IMR-90 (cell line): ENCODE measurements around the gene CHCHD4. TPM values are rescaled to one million over a fixed set of nuclear protein-coding genes. Genes with fewer than 3 reads are reported as not detected.

Experiments
- ATAC-seq: fragments of 200-7000 bp; cut with Tn5 transposase; 2 replicates; pipeline ENCODE4 v1.9.1; 2020; ENCODE audit warnings: low read depth, mild to moderate bottlenecking, moderate library complexity
- BruUV-seq: library from RNA; stranded (reverse); fragments of 400-500 nt; replicated peaks from 2 replicates; lab custom pipeline; 2021; lab: Mats Ljungman, UMichigan
- CTCF ChIA-PET: fragments of 300-600 bp; formaldehyde crosslinking; extraction: SDS; loops from one replicate; lab custom pipeline; 2021; ENCODE audit warnings: antibody characterized with exemption; lab: Yijun Ruan, JAX
- POLR2A ChIA-PET: fragments of 300-600 bp; sonication (Branson Sonifier 250); formaldehyde crosslinking; loops from one replicate; lab custom pipeline; 2022; ENCODE audit warnings: antibody characterized with exemption; ENCODE audit not compliant: unreplicated experiment; lab: Charles Lee
- DNase-seq: peaks from one replicate; pipeline ENCODE4 v3.0.0; 2013
- H2AFZ ChIP-seq: replicated peaks from 2 replicates; pipeline ENCODE3; 2013; ENCODE audit warnings: low read length, mild to moderate bottlenecking; ENCODE audit not compliant: poor library complexity
- H2AK5ac ChIP-seq: 2 replicates; pipeline ENCODE4 v1.6.1; 2013; ENCODE audit warnings: low read depth, low read length, inconsistent platforms
- H2AK9ac ChIP-seq: replicated peaks from 2 replicates; pipeline ENCODE3; 2013; ENCODE audit warnings: mild to moderate bottlenecking, low read depth, low read length, moderate library complexity; ENCODE audit not compliant: poor library complexity
- H2BK120ac ChIP-seq: 2 replicates; pipeline ENCODE4 v1.6.1; 2013; ENCODE audit warnings: low read depth, low read length, inconsistent platforms
- H2BK15ac ChIP-seq: 3 replicates; pipeline ENCODE4 v1.6.1; 2013; ENCODE audit warnings: low read depth, low read length, inconsistent platforms
- H2BK20ac ChIP-seq: 2 replicates; pipeline ENCODE4 v1.6.1; 2013; ENCODE audit warnings: low read depth, mild to moderate bottlenecking, inconsistent platforms, low read length, moderate library complexity
- H2BK5ac ChIP-seq: 2 replicates; pipeline ENCODE4 v1.6.1; 2013; ENCODE audit warnings: mild to moderate bottlenecking, low read depth, low read length, inconsistent platforms; ENCODE audit not compliant: poor library complexity, severe bottlenecking
- H3K14ac ChIP-seq: replicated peaks from 2 replicates; pipeline ENCODE4 v1.6.1; 2013; ENCODE audit warnings: low read depth, low read length, inconsistent platforms
- H3K18ac ChIP-seq: 2 replicates; pipeline ENCODE4 v1.6.1; 2013; ENCODE audit warnings: low read depth, low read length, control low read depth
- H3K23ac ChIP-seq: 2 replicates; pipeline ENCODE4 v1.6.1; 2013; ENCODE audit warnings: low read depth, low read length, inconsistent platforms
- H3K27ac ChIP-seq: 2 replicates; pipeline ENCODE4 v1.5.1; 2013; ENCODE audit warnings: mild to moderate bottlenecking, control low read depth, low read length; ENCODE audit not compliant: insufficient read depth
- H3K27me3 ChIP-seq: 2 replicates; pipeline ENCODE4 v1.6.1; 2013; ENCODE audit warnings: low read length; ENCODE audit not compliant: control insufficient read depth, insufficient read depth
- H3K36me3 ChIP-seq: 2 replicates; pipeline ENCODE4 v1.6.1; 2013; ENCODE audit warnings: low read length, mixed read lengths; ENCODE audit not compliant: control insufficient read depth, insufficient read depth
- H3K4ac ChIP-seq: 2 replicates; pipeline ENCODE4 v1.6.1; 2013; ENCODE audit warnings: low read depth, low read length, inconsistent platforms
- H3K4me1 ChIP-seq: 2 replicates; pipeline ENCODE4 v1.6.1; 2013; ENCODE audit warnings: low read length, mixed read lengths; ENCODE audit not compliant: control insufficient read depth, insufficient read depth
- H3K4me2 ChIP-seq: 2 replicates; pipeline ENCODE4 v1.6.1; 2013; ENCODE audit warnings: low read depth, mild to moderate bottlenecking, control low read depth, low read length, moderate library complexity
- H3K4me3 ChIP-seq: 2 replicates; pipeline ENCODE4 v1.5.1; 2013; ENCODE audit warnings: low read depth, mild to moderate bottlenecking, control low read depth, low read length, moderate library complexity; ENCODE audit not compliant: insufficient read depth
- H3K56ac ChIP-seq: 2 replicates; pipeline ENCODE4 v1.6.1; 2013; ENCODE audit warnings: low read length, inconsistent platforms; ENCODE audit not compliant: insufficient read depth; ENCODE audit errors: extremely low read depth
- H3K79me1 ChIP-seq, 2 experiments: 2 replicates each; pipeline ENCODE4 v1.6.1; 2013; ENCODE audit warnings: low read length in 2 of 2, inconsistent platforms in 1 of 2, low read depth in 1 of 2
- H3K9ac ChIP-seq: 2 replicates; pipeline ENCODE4 v1.6.1; 2013; ENCODE audit warnings: low read depth, low read length, control low read depth
- H3K9me1 ChIP-seq: 2 replicates; pipeline ENCODE4 v1.6.1; 2013; ENCODE audit warnings: low read length, inconsistent platforms; ENCODE audit not compliant: insufficient read depth
- H3K9me3 ChIP-seq: 2 replicates; pipeline ENCODE4 v1.6.1; 2013; ENCODE audit warnings: low read length; ENCODE audit not compliant: control insufficient read depth, insufficient read depth
- H4K20me1 ChIP-seq: 2 replicates; pipeline ENCODE4 v1.6.1; 2013; ENCODE audit warnings: low read length, inconsistent platforms; ENCODE audit not compliant: insufficient read depth
- H4K5ac ChIP-seq: 2 replicates; pipeline ENCODE4 v1.6.1; 2013; ENCODE audit warnings: mild to moderate bottlenecking, low read depth, low read length, control low read depth
- H4K8ac ChIP-seq, 2 experiments: 2 replicates each; pipeline ENCODE4 v1.6.1; 2013; ENCODE audit warnings: low read depth in 2 of 2, low read length in 2 of 2, control low read depth in 1 of 2, inconsistent platforms in 1 of 2
- H4K91ac ChIP-seq: 2 replicates; pipeline ENCODE4 v1.6.1; 2013; ENCODE audit warnings: low read depth, low read length, inconsistent platforms; ENCODE audit not compliant: insufficient read depth
- BHLHE40 ChIP-seq: fragments of 150-350 bp; IDR thresholded peaks from 2 replicates; pipeline ENCODE4 v1.6.1; 2016; ENCODE audit warnings: mild to moderate bottlenecking, low read depth, low read length
- CEBPB ChIP-seq: IDR thresholded peaks from 2 replicates; pipeline ENCODE4 v1.6.1; 2012; ENCODE audit warnings: low read depth, low read length, improper control_type of control experiment
- FOS ChIP-seq: fragments of 150-350 bp; IDR thresholded peaks from 2 replicates; pipeline ENCODE4 v1.6.1; 2016; ENCODE audit warnings: low read depth, low read length
- MAFK ChIP-seq: IDR thresholded peaks from 2 replicates; pipeline ENCODE4 v1.6.1; 2012; ENCODE audit warnings: low read depth, low read length, improper control_type of control experiment
- MXI1 ChIP-seq: IDR thresholded peaks from 2 replicates; pipeline ENCODE4 v1.6.1; 2012; ENCODE audit warnings: low read depth, mild to moderate bottlenecking, low read length, moderate library complexity, borderline replicate concordance
- NFE2L2 ChIP-seq: fragments of 150-350 bp; IDR thresholded peaks from 2 replicates; pipeline ENCODE4 v1.6.1; 2016; ENCODE audit warnings: low read depth, mild to moderate bottlenecking, low read length
- POLR2A ChIP-seq: IDR thresholded peaks from 2 replicates; pipeline ENCODE4 v1.6.1; 2012; ENCODE audit warnings: mild to moderate bottlenecking, low read depth, low read length
- RAD21 ChIP-seq: IDR thresholded peaks from 2 replicates; pipeline ENCODE4 v1.6.1; 2012; ENCODE audit warnings: low read length, improper control_type of control experiment
- RCOR1 ChIP-seq: IDR thresholded peaks from 2 replicates; pipeline ENCODE4 v1.6.1; 2012; ENCODE audit warnings: mild to moderate bottlenecking, low read length, improper control_type of control experiment; ENCODE audit not compliant: insufficient replicate concordance
- SMC3 ChIP-seq: fragments of 150-350 bp; IDR thresholded peaks from 2 replicates; pipeline ENCODE4 v1.6.1; 2016; ENCODE audit warnings: low read depth, mild to moderate bottlenecking, antibody characterized with exemption, low read length, moderate library complexity
- WGBS, 2 experiments: methylation state at CpG; one replicate each; pipeline versions ENCODE4 v1.1.5 to v1.1.7; 2013; ENCODE audit warnings: missing lambda C conversion rate in 2 of 2; ENCODE audit not compliant: insufficient read length in 1 of 2; ENCODE audit errors: extremely low coverage in 2 of 2; 5-methylcytosine and 5-hydroxymethylcytosine counted together
- dilution Hi-C: fragments of 300-500 bp; cut with HindIII; formaldehyde crosslinking; loops from one replicate; pipeline ENCODE4 v1.14.3; 2018; ENCODE audit warnings: low sequenced_read_pairs; ENCODE audit not compliant: unreplicated experiment
- in situ Hi-C: fragments of 300-500 bp; cut with MboI; formaldehyde crosslinking; loops from 3 replicates; pipeline ENCODE4 v1.14.3; 2019; ENCODE audit warnings: low sequenced_read_pairs, inconsistent platforms, mixed read lengths
- intact Hi-C: fragments of 100-400 bp; cut with micrococcal nuclease; formaldehyde crosslinking; loops from 2 replicates; pipeline ENCODE4 v1.10.0; 2022
- polyA plus RNA-seq, 3 experiments: library from polyadenylated mRNA; depleted of rRNA; stranded (reverse); fragments of >200 nt; gene quantifications; 2 replicates each; pipeline ENCODE4 v1.2.3, GENCODE V29; 2012; ENCODE audit warnings: low replicate concordance in 1 of 3
- total RNA-seq: library from RNA; depleted of rRNA; stranded (reverse); fragments of >200 nt; gene quantifications from 2 replicates; pipeline ENCODE4 v1.2.3, GENCODE V29; 2012
- TF ChIP-seq, protein P1 (sequence below): conservative IDR thresholded peaks from 2 replicates; pipeline ENCODE4 v1.5.1; 2012; ENCODE audit warnings: mild to moderate bottlenecking, low read depth, low read length, improper control_type of control experiment

CHCHD4 gene
- total and polyA plus RNA-seq, 2 of the 4 experiments (the other 2 are of a cell fraction), result 9.0 to 9.8 TPM

- TF ChIP-seq SMC3 (no peak), RAD21 (no peak)
Observed at GRCh38 chr3:14120111-14120920, 4.4 kb downstream of the CHCHD4 start (continued).

GRCh38 chr3:14119651-14120050 lies 5.0 kb downstream of the CHCHD4 start:
- ATAC-seq (no peak), DNase-seq (no peak)
- Histone ChIP-seq H3K56ac (no peak overlapping the region), H3K9ac (no peak overlapping the region), H3K79me1 (peaks cover 28 to 36% of the 10 kb centered on the region in 2 experiments), H3K4me1 (peaks cover 10% of the 10 kb centered on the region), H2AK5ac (no peak overlapping the region), H3K4me3 (no peak overlapping the region), H2AK9ac (no peak overlapping the region), H2AFZ (no peak overlapping the region), H2BK15ac (no peak overlapping the region), H3K18ac (no peak overlapping the region), H3K23ac (no peak overlapping the region), H2BK5ac (no peak overlapping the region), H3K4ac (no peak overlapping the region), H2BK20ac (no peak overlapping the region), H2BK120ac (no peak overlapping the region), H3K36me3 (peaks cover 9% of the 10 kb centered on the region), H3K27ac (peak overlapping the region; percentile 20; the same call in 1 of the 2 replicates), H4K91ac (no peak overlapping the region), H4K5ac (no peak overlapping the region), H3K27me3 (no peaks in the 10 kb centered on the region), H3K14ac (no peak overlapping the region), H4K8ac (no peak overlapping the region), H4K20me1 (no peaks in the 10 kb centered on the region), H3K9me1 (peaks cover 12% of the 10 kb centered on the region; the same call in 1 of the 2 replicates), H3K9me3 (no peaks in the 10 kb centered on the region), H3K4me2 (no peak overlapping the region)
- TF ChIP-seq FOS, result no peak
- TF ChIP-seq BHLHE40, result no peak
- TF ChIP-seq POLR2A, result no peak
- no peak for TF ChIP-seq RCOR1
- no peak for TF ChIP-seq SMC3
- TF ChIP-seq CEBPB, result no peak
- no peak for TF ChIP-seq NFE2L2
- TF ChIP-seq MAFK, result no peak
- TF ChIP-seq MXI1, result no peak
- TF ChIP-seq, protein P1, sequence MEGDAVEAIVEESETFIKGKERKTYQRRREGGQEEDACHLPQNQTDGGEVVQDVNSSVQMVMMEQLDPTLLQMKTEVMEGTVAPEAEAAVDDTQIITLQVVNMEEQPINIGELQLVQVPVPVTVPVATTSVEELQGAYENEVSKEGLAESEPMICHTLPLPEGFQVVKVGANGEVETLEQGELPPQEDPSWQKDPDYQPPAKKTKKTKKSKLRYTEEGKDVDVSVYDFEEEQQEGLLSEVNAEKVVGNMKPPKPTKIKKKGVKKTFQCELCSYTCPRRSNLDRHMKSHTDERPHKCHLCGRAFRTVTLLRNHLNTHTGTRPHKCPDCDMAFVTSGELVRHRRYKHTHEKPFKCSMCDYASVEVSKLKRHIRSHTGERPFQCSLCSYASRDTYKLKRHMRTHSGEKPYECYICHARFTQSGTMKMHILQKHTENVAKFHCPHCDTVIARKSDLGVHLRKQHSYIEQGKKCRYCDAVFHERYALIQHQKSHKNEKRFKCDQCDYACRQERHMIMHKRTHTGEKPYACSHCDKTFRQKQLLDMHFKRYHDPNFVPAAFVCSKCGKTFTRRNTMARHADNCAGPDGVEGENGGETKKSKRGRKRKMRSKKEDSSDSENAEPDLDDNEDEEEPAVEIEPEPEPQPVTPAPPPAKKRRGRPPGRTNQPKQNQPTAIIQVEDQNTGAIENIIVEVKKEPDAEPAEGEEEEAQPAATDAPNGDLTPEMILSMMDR, result no peak
- dilution Hi-C loops (no loop called here), intact Hi-C loops (loop anchor here (5.0 kb wide), 1 partner anchor 462 kb away; no protein-coding TSS in a partner anchor), in situ Hi-C loops (loop anchor here (25.0 kb wide), 2 partner anchors 232 to 632 kb away; partner anchors contain the start of genes HDAC11 and WNT7A)
- POLR2A ChIA-PET, result interaction anchor here (0.7 kb wide), 1 partner anchor 260 kb away, joined by 3 read pairs; no protein-coding TSS in a partner anchor
- no TSS peak for BruUV-seq
- WGBS, 2 experiments, result no CpG with 5 or more reads among the region's 2 CpGs
- CTCF ChIA-PET, result no interaction called here
